Astrocyte (in vitro differentiated cells and primary cell): ENCODE data around the gene RYR2.

Source experiments
- EZH2 ChIP-seq: IDR thresholded peaks from 2 replicates; pipeline ENCODE4 v1.6.1; 2012; ENCODE audit warnings: mild to moderate bottlenecking, low read length, inconsistent platforms; ENCODE audit not compliant: insufficient read depth
- TF ChIP-seq, protein P1 (sequence below): IDR thresholded peaks from 2 replicates; pipeline ENCODE4 v1.5.1; 2011; ENCODE audit warnings: low read depth, mild to moderate bottlenecking, inconsistent platforms, low read length, moderate library complexity; ENCODE audit not compliant: insufficient read depth

DNA sequence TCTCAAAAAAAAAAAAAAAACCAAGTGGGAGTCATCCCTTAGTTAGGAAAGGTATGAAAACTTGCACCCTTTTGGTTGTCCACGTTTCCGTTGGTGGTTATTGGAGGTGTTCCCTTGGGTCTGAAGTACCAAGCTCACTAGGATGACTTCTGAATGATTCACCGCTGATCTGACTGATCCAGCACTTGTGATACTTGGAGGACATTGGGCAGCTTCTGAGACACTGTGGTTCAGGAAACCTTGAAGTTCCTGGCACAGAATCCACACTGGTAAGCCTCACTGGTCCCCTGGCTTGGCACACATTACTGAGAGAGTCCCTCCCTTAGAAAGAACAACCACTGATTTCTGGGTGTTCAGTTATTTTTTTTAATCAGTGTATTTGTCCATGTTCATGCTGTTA is 91.9 kb downstream of the RYR2 start:
- TF ChIP-seq, protein P1, sequence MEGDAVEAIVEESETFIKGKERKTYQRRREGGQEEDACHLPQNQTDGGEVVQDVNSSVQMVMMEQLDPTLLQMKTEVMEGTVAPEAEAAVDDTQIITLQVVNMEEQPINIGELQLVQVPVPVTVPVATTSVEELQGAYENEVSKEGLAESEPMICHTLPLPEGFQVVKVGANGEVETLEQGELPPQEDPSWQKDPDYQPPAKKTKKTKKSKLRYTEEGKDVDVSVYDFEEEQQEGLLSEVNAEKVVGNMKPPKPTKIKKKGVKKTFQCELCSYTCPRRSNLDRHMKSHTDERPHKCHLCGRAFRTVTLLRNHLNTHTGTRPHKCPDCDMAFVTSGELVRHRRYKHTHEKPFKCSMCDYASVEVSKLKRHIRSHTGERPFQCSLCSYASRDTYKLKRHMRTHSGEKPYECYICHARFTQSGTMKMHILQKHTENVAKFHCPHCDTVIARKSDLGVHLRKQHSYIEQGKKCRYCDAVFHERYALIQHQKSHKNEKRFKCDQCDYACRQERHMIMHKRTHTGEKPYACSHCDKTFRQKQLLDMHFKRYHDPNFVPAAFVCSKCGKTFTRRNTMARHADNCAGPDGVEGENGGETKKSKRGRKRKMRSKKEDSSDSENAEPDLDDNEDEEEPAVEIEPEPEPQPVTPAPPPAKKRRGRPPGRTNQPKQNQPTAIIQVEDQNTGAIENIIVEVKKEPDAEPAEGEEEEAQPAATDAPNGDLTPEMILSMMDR, result no peak
- no peak for TF ChIP-seq EZH2
